ENCODE measurements around the gene MEGF10. TPM values are rescaled to one million over a fixed set of nuclear protein-coding genes. Genes with fewer than 3 reads are reported as not detected.

The MEGF10 gene
- total RNA-seq, 1 donor from 2014 or later: not detected

Other genes with a start within 250 kb of the MEGF10 start
- 9.4 and 10.1 TPM in 2 replicates for gene C5orf63, start 217.3 kb upstream of the MEGF10 start, total RNA-seq
- gene PRRC1, start 226.8 kb downstream of the MEGF10 start, total RNA-seq: 55.6 and 61.8 TPM in 2 replicates

Measured in T-helper 1 cell treated with Interleukin-12 subunit alpha and Interleukin-12 subunit beta and Interleukin-4 antibody, amounts not matched to agents 30 ng/mL and 1 ng/mL, for 36 hours (primary cell).